ENCODE measurements around the gene PAPPA2.
"Not testable (repeated sequence)": the region's sequence is repeated elsewhere in the genome, so short reads cannot be mapped to it uniquely, and the experiment has no call there.

PAPPA2 gene, protein sequence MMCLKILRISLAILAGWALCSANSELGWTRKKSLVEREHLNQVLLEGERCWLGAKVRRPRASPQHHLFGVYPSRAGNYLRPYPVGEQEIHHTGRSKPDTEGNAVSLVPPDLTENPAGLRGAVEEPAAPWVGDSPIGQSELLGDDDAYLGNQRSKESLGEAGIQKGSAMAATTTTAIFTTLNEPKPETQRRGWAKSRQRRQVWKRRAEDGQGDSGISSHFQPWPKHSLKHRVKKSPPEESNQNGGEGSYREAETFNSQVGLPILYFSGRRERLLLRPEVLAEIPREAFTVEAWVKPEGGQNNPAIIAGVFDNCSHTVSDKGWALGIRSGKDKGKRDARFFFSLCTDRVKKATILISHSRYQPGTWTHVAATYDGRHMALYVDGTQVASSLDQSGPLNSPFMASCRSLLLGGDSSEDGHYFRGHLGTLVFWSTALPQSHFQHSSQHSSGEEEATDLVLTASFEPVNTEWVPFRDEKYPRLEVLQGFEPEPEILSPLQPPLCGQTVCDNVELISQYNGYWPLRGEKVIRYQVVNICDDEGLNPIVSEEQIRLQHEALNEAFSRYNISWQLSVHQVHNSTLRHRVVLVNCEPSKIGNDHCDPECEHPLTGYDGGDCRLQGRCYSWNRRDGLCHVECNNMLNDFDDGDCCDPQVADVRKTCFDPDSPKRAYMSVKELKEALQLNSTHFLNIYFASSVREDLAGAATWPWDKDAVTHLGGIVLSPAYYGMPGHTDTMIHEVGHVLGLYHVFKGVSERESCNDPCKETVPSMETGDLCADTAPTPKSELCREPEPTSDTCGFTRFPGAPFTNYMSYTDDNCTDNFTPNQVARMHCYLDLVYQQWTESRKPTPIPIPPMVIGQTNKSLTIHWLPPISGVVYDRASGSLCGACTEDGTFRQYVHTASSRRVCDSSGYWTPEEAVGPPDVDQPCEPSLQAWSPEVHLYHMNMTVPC (N-terminal part only)

DNA sequence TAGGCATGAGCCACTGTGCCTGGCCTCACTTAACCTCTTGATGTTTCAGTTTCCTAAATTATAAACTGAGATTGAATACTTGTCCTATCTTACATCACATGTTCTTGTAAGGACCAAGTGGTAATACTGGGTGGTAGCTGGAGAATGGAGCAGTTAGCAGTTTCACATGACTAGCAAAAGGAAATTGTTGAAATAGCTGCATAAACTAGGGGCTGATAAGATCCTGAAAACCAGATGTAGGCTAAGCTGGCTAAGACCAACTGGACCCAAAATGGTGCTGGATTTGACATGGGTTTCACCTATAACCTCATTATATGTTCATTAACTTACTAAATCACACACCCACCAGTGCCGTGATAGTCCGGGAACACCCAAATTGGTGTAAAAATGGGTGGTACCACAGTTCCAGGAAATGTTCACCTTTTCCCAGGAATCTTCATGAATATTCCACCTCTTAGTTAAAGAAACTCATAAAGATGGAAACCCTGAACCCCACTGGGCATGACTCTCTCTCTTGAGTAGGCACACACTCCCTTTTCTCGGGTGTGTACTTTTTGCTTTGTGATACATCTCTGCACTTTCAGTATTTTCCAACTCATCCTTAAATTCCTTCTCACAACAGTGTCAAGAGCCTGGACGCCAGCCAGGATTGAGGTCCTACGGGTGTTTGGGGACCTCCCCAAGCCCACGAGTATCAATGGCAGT, at the start of gene PAPPA2:
PAPPA2 (plus strand) TSS at position 502 of the 705 bp plus-strand sequence. CDS start 93,148 bp downstream, outside the sequence.
- no peak for DNase-seq (ENCODE audit: low read depth in 2 of 2)

DNA sequence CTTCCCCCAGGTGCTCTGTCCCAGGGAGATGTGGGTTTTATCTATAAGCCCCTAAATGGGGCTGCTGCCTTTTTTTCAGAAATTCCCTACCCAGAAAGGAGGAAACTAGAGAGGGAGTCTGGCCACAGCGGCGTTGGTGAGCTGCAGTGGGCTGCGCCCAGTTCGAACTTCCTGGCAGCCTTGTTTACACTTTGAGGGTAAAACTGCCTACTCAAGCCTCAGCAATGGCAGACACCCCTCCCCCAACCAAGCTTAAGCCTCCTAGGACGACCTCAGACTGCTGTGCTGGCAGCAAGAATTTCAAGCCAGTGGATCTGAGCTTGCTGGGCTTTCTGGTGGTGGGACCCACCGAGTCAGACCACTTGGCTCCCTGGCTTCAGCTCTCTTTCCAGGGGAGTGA, 46.2 kb upstream of the PAPPA2 start:
- no peak for DNase-seq (ENCODE audit: low read depth in 2 of 2)

DNA sequence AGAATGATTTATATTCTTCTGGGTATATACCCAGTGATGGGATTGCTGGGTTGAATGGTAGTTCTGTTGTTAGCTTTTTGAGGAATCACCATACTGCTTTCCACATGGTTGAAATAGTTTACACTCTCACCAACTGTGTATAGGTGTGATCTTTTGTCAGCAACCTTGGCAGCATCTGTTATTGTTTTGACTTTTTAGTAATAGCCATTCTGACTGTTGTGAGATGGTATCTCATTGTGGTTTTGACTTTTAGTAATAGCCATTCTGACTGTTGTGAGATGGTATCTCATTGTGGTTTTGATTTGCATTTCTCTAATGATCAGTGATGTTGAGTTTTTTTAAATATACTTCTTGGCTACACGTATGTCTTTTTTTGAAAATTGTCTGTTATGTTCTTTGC, 43.4 kb upstream of the PAPPA2 start:
- not testable (repeated sequence) for DNase-seq (ENCODE audit: low read depth in 2 of 2)

DNA sequence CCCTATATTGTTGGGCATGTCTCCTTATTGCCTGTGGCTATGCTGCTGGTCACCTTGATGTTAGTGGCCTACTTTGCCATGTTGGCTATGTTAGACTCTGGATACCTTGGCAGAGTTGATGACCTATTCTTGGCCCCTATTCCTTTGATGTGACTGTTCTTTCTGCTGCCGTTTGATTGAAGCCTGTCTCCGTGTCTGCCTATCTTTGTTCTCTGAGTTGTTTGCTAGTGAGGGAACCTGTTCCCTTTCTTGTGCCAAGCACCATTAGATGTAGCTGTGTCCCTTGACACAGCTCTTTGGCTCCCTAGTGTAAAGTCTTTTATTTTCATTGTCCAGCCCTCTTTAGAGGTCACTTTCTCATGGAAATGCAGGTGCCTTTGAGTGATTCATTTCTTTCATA, 28.7 kb upstream of the PAPPA2 start:
- DNase-seq (ENCODE audit: low read depth in 2 of 2) = no peak

DNA sequence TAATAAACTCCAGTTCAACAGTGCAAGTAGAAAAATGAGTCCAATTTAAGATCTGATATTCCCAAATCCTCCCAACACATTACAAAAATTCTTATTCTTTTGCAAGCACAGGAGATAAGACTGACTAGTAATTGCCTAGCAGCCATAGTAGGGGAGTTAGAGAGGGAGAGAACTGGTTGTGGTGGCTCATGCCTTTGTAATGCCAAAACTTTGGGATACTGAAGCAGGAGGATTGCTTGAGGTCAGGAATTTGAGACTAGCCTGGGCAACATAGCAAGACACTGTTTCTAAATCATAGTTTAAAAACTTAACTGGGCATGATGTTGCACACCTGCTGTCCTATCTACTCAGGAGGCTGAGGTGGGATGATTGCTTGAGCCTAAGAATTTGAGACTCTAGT, 26.7 kb upstream of the PAPPA2 start:
- DNase-seq (ENCODE audit: low read depth in 2 of 2) = no peak

DNA sequence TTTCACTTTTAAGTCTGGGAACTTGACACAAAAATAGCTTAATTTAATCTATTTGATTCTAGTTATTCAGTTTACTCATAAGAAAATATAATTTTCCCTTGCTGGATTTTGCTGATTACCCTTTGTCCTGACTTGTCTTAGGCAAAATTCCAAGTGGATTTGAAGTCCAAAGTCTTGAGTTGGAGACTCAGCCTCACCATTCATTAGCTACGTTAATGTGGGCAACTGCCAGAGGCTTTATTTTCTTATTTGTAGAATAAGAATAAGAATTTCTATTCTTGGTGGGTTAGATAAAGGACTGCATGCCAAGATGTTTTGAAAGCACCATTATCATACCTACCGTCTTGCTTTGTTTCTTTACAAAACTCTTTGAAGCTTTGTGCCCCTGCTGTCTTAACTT, 22.8 kb upstream of the PAPPA2 start:
- no peak for DNase-seq (ENCODE audit: low read depth in 2 of 2)

DNA sequence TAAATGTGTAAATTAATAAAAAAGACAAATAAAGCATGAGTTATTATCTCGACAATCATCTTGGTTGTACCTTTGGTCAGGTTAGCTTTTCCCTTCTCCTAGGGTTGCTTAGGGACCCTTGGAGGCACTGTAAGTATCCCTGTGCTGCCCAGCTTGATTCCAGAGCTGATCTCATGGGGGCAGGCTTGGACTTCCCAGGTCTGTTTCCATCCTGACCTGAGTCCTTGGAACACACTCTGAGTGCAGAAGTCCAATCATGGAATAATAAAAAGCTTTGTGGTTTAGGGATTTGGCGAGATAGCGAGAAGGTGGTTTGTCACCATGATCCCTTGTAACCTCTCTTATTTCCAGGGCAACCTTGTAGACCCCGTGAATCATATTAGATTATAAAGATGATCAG, 18.7 kb upstream of the PAPPA2 start:
- no peak for DNase-seq (ENCODE audit: low read depth in 2 of 2)

DNA sequence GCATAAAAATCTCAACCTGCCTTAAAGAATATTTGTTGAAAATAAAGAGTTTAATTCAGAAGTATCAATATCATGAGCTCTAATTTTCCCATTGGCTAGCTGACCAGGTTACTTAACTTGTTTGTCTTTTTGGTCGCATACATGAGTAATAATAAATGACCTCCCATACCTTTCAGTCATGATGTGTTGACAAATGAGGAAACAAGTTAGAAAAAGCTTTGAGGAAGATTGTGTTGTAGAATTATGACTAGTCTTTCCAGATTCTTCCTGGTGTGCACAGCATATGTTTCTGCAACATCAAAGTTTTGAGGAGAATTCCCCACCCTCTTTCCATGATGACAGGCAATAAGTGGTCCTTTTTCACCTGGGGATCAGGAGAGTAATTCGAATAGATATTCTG, 17.6 kb upstream of the PAPPA2 start:
- DNase-seq (ENCODE audit: low read depth in 2 of 2) = no peak

DNA sequence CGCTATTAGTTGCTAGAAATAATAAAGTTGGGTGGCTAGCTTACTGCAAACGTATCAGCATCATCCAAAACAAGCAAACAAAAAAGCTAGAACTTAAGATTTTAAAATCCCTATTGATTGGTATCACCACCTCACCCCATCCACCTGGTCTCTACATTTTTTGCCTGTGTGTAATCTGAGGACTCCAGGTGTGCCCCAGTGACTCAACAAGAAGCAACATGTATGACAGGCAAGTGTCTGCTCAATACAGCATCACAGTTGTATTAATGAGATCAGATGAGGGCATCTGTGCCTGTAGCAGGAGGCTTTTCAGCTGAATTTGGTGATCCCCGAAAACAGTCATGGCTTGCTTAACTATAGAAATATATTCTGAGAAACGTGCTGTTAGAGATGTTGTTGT, 14.6 kb upstream of the PAPPA2 start:
- DNase-seq (ENCODE audit: low read depth in 2 of 2) = no peak

DNA sequence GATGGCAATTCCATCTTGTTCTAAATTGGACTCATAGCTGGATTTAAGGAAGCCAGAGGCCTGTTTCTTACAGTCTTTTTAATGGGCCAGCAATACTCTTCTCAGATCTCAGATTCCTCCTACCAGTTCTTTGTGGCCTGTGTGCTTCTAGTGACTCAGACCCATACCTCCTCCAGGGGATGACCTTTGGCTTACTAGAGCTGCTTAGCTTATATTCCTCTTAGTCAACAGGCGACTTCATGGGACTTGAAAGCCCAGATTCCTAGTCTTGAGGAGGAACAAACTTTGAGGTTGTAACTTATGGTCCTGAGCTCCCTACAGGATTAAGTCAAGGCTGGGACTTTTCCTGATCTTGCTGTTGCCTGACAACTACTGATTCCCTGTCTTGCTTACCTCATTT, 12.4 kb upstream of the PAPPA2 start:
- DNase-seq (ENCODE audit: low read depth in 2 of 2) = no peak

DNA sequence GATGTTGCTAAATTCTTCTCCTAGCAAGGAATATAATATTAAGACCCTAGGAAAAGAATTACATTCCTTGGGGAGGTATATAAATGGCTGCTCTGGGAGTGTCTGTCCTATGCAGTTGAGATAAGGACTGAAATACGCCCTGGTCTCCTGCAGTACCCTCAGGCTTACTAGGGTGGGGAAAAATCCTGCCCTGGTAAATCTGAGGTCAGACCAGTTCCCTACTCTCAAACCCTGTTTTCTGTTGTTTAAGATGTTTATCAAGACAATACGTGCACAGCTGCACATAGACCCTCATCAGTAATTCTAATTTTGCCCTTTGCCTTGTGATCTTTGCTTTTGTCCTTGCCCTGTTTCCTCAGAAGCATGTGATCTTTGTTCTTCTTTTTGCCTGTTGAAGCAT, 11.2 kb upstream of the PAPPA2 start:
- not testable (repeated sequence) for DNase-seq (ENCODE audit: low read depth in 2 of 2)

DNA sequence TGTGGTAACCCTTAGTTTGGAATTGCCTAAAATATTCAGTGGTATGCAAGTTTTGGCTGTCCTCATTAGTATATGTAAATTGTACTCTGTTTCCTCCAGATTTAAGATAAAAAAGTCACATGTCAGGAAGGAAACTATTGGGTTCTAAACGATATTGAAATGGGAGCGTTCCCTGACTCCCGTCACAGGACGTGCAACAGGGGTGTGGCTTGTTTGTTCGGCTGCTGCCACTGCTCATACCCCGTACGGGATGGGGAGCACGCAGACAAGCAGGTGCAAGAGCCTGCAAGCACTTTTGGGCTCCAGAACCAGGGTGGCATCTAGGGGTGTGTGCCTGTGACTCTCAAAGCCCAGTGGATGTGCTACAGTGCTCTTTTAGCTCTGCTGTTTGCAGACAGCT, 6.2 kb upstream of the PAPPA2 start:
- DNase-seq (ENCODE audit: low read depth in 2 of 2) = no peak

DNA sequence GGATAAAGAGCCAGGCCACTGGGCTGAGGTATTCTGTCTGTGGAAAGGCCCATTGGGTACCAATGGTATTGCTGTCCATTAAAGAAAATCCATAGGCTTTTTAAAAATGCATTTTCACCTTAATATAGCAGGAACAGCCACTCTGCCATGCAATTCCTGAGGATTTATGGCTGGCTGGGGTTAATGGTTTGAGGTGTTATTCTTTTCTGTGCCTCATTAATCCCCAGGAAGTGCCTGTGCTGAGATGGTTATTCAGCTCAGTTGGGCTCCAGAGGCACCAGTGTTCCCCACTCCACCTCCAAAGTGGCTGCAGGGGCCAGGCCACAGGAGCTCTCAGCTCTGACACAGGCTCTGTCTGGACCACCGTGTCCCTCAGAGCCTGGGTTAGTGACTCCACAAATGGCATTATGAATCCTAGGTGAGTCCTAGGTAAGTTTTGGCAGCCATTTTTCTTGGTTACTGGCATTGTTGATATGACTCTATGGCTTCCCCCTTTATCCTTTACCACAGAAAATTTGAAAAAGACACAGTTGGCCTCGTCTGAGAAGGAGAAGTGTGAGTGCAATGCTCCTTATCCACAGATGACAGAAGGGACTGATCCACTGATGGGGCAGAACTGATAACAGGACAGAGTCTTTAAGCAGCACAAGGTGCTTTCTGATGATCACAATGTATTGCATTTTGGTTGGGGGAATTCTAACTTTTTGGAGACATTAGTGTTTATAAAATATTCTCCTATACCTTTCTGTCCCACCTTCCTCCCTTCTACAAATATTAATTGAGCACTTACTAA, 2.2 kb upstream of the PAPPA2 start:
- no peak for DNase-seq (ENCODE audit: low read depth in 2 of 2)

DNA sequence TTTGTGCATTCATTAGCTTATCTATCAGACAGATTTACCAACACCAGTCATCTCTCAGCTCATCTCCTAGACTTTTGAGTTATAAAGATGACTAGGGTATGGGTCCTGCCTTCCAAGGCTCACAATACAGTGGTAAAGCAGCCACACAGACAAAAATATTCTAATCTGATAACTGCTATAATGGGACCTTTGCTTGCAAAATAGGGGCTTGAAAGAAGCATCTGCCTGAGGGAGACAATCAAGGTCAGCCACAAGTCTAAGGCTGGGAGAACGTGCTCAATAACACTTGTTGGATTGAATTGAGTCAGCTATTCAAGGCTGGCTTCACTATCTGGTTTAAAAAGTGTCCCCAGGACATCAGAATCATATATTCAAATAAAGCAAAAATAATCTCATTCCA, 1.4 kb upstream of the PAPPA2 start:
- DNase-seq (ENCODE audit: low read depth in 2 of 2) = no peak

DNA sequence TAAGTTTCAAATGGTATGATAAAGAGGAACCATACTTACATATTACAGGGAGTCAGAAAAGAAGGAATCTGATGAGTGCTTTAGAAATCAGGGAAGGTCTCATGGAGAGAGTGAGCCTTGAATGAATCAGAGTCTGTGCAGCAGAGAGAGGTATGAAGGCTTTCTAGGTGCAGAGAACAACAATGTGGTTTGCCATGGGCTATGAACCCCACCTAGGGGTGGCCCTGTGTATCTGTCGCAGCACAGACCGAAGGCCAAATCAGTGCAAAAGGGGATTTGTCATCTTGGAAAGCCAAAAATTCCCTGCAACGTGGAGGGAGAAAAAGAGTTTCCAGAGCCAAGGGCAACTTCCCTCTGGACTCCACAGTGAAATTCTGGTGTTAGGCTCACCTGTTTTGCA, 3.5 kb downstream of the PAPPA2 start:
- DNase-seq (ENCODE audit: low read depth in 2 of 2) = no peak

DNA sequence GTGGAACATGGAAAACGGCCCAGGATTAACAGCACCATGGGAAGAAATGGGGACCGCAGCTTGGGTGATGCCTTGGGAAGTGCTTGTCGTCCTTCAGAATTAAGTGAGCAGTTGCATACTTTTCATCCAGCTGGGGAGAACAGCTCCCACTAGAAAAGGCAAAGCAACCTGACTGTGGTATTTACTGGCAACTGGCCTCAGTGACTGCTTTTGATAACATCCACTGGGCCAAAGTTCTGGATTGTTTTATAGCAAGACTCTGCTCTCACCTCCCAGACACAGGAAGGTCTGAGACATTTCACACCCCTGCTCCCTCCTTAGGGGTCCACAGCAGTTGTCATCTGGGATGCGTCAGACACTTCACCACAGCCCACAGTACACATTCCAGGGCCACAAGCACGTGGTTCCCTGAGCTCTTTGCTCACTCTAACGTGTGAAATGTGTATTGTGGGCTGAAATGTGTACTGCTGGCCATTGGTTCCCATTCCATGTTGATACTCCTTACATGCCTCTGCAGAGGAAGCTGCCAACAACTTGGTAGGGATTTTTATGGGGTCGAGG, 6.6 kb downstream of the PAPPA2 start:
- no peak for DNase-seq (ENCODE audit: low read depth in 2 of 2)

DNA sequence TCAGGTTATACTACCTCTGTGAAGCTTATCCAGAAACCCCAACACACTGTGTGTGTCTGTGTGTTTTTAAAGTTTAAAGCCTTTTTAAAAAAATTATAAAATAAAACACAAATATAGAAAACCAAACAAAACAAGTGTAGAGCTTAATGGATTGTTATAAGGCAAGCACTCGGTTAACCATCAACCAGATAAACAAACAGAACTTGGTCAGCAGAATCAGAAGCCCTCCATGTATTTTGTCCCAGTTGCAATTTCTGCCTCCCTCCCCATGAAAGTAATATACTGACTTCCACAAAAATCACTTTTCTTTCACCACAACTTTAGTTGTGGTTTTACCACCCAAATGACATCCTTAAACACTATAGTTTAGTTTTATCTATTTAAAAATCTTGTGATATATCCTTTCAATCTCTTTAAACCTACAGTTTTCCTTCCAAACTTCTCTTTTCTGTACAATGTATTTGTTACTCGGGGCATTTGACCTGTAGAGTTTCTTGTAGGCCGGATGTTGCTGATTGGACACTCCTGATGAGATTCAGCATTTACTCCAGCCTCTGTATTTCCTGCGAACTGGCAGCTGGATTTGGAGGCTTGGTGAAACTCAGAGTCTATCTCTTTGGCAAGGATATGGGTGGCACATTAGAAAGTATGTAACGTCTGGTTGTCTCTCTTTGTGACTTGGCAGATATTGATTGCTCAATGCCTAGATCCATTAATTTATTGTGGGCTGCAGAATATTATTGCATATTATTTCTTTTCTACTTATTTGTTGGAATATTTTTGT, 8.6 kb downstream of the PAPPA2 start:
- DNase-seq (ENCODE audit: low read depth in 2 of 2) = no peak

DNA sequence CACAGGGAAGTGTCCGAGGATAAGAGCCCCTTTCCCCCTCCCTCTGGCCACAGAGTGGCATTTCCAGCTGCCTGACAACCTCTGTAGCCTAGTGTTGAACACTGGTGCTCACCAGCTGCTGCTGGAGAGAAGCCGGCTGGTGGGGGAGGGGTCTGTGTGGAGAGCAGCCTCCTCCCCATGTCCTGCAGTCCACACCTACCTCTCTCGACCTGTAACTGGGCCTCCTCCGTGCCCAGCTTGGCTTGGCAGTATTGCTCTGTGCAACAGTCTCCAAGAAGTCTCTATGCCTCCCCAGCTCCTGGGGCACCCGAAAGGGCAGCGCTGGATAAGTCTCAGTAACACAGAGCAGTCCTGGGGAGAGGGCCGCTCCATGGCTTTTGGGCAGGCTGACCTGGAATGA, 17.0 kb downstream of the PAPPA2 start:
- DNase-seq (ENCODE audit: low read depth in 2 of 2) = no peak

DNA sequence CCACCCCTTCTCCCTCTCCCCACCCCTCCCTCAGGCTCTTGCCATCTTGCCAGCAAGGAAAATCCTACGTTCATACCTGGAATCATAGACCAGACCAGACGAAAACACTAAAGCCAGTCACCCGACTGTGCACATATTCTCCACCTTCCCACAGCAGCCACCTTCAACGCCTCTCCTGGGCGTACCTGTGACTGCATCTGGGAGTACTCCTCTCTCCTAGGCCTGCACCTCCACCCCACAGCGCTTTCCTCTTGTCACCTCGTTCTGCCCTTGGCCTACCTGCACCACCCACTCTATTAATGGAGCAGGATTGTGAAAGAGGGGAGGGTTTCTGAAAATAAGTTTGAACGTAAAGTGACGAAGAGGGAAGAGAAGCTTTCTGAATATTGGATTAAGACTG, 17.8 kb downstream of the PAPPA2 start:
- no peak for DNase-seq (ENCODE audit: low read depth in 2 of 2)

DNA sequence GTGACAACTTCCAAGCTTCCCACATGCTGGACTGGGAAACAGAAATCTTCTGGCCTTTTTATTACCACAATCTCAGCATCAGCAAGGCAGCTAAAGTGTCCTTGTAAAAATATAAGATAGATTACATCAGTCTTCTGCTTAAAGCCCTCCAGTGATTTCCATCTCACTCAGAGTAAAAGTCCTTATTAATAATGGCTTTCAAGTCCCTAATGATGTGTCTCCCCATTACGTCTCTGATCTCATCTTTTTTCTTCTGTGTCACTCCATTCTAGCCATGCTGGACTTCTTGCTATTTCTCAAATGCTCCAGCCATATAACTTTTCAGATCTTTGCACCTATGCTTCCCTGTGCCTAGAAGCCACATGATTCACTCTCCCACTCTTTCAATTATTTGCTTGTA, 22.1 kb downstream of the PAPPA2 start:
- DNase-seq (ENCODE audit: low read depth in 2 of 2) = no peak

Measured in stimulated activated CD4-positive, alpha-beta T cell treated with anti-CD3 and anti-CD28 coated beads, Interleukin-4, amount 100 ng/mL, for 48 hours (primary cell).